OCI-LY3 (cell line): ENCODE measurements around the gene FRMD1.

Source experiments
- H2AFZ ChIP-seq: fragments of 200-600, 300-600 bp; shearing (Covaris generic); 2 replicates; pipeline ENCODE4 v1.6.0; 2014; ENCODE audit warnings: antibody characterized with exemption, low read depth, low read length
- H3K27ac ChIP-seq: fragments of 200-600, 300-600 bp; sonication (generic); 2 replicates; pipeline ENCODE4 v1.5.1; 2014; ENCODE audit warnings: mild to moderate bottlenecking, low read length, moderate library complexity, mixed read lengths
- H3K27me3 ChIP-seq: fragments of 200-600, 300-600 bp; sonication (generic); 2 replicates; pipeline ENCODE4 v1.6.1; 2014; ENCODE audit warnings: low read depth, low read length, mixed read lengths
- H3K36me3 ChIP-seq: fragments of 200-600, 300-600 bp; sonication (generic); replicated peaks from 2 replicates; pipeline ENCODE3; 2014; ENCODE audit warnings: low read depth, low read length, mixed read lengths
- H3K4me1 ChIP-seq: fragments of 300-600, 200-600 bp; sonication (generic); 2 replicates; pipeline ENCODE4 v1.6.1; 2014; ENCODE audit warnings: low read length, mixed read lengths
- H3K4me2 ChIP-seq: fragments of 200-600, 300-600 bp; sonication (generic); 2 replicates; pipeline ENCODE4 v1.6.1; 2014; ENCODE audit warnings: low read length, mixed read lengths
- H3K4me3 ChIP-seq: fragments of 300-600, 200-600 bp; sonication (generic); 2 replicates; pipeline ENCODE4 v1.5.1; 2014; ENCODE audit warnings: antibody characterized with exemption, mild to moderate bottlenecking, low read length, moderate library complexity
- H3K79me2 ChIP-seq: fragments of 300-600, 200-600 bp; shearing (Covaris generic); 2 replicates; pipeline ENCODE4 v1.6.1; 2014; ENCODE audit warnings: mild to moderate bottlenecking, low read length, mixed read lengths
- H3K9ac ChIP-seq: fragments of 300-600, 200-600 bp; shearing (Covaris generic); 2 replicates; pipeline ENCODE4 v1.6.0; 2014; ENCODE audit warnings: mild to moderate bottlenecking, low read length, moderate library complexity
- H3K9me3 ChIP-seq: fragments of 200-600, 300-600 bp; shearing (Covaris generic); 2 replicates; pipeline ENCODE4 v1.6.1; 2014; ENCODE audit warnings: low read length, mixed read lengths; ENCODE audit not compliant: insufficient read depth
- H4K20me1 ChIP-seq: fragments of 200-600, 300-600 bp; sonication (generic); 2 replicates; pipeline ENCODE4 v1.6.1; 2016; ENCODE audit warnings: low read length, mixed read lengths; ENCODE audit not compliant: insufficient read depth
- CTCF ChIP-seq: fragments of 200-600, 300-600 bp; sonication (generic); IDR thresholded peaks from 2 replicates; pipeline ENCODE4 v1.5.1; 2014; ENCODE audit warnings: antibody characterized with exemption, low read length, low read depth
- EZH2phosphoT487 ChIP-seq: fragments of 200-600 bp; shearing (Covaris generic); IDR thresholded peaks from 2 replicates; pipeline ENCODE4 v1.6.1; 2018; ENCODE audit warnings: antibody characterized with exemption, mixed run types, low read depth

Gene FRMD1

GRCh38 chr6:168063431-168063830, 15.6 kb downstream of the FRMD1 start:
- H3K27ac ChIP-seq = no peak overlapping the region
- H4K20me1 ChIP-seq = no peaks in the 10 kb centered on the region
- no peak overlapping the region for H2AFZ ChIP-seq
- H3K4me3 ChIP-seq = no peak overlapping the region
- H3K27me3 ChIP-seq = no peaks in the 10 kb centered on the region
- H3K36me3 ChIP-seq = no peaks in the 10 kb centered on the region
- H3K9me3 ChIP-seq = no peaks in the 10 kb centered on the region
- no peak overlapping the region for H3K4me2 ChIP-seq
- no peaks in the 10 kb centered on the region for H3K4me1 ChIP-seq
- H3K79me2 ChIP-seq = no peaks in the 10 kb centered on the region
- no peak overlapping the region for H3K9ac ChIP-seq
- no peak for TF ChIP-seq CTCF

- Histone ChIP-seq H3K9ac (no peak overlapping the region), H3K27me3 (no peaks in the 10 kb centered on the region), H3K36me3 (no peaks in the 10 kb centered on the region), H3K4me1 (no peaks in the 10 kb centered on the region), H2AFZ (no peak overlapping the region), H3K4me3 (no peak overlapping the region), H3K27ac (no peak overlapping the region), H4K20me1 (no peaks in the 10 kb centered on the region), H3K4me2 (no peak overlapping the region), H3K79me2 (no peaks in the 10 kb centered on the region), H3K9me3 (no peaks in the 10 kb centered on the region)
- TF ChIP-seq CTCF (no peak), EZH2phosphoT487 (no peak)
These were observed 16.4 kb downstream of the FRMD1 start for GRCh38 chr6:168062346-168063289.

GRCh38 chr6:168061269-168062210, 17.5 kb downstream of the FRMD1 start:
- H3K79me2 ChIP-seq = no peaks in the 10 kb centered on the region
- H3K36me3 ChIP-seq = no peaks in the 10 kb centered on the region
- H3K27me3 ChIP-seq = no peaks in the 10 kb centered on the region
- no peaks in the 10 kb centered on the region for H3K4me1 ChIP-seq
- TF ChIP-seq EZH2phosphoT487 = no peak
- no peak overlapping the region for H3K4me3 ChIP-seq
- H3K4me2 ChIP-seq = no peak overlapping the region
- H3K27ac ChIP-seq = no peak overlapping the region
- H4K20me1 ChIP-seq = no peaks in the 10 kb centered on the region
- H3K9me3 ChIP-seq = no peaks in the 10 kb centered on the region
- H2AFZ ChIP-seq = no peak overlapping the region
- no peak overlapping the region for H3K9ac ChIP-seq

- no peak overlapping the region for H3K4me3 ChIP-seq
- H3K4me2 ChIP-seq = no peak overlapping the region
- TF ChIP-seq CTCF = peak; percentile 35
- TF ChIP-seq EZH2phosphoT487 = no peak
These were observed 18.5 kb downstream of the FRMD1 start for GRCh38 chr6:168060521-168060931.

More at GRCh38 chr6:168060521-168060931, 18.5 kb downstream of the FRMD1 start:
- Histone ChIP-seq H3K27me3 (no peaks in the 10 kb centered on the region), H3K79me2 (no peaks in the 10 kb centered on the region), H3K9ac (no peak overlapping the region), H3K27ac (no peak overlapping the region), H4K20me1 (no peaks in the 10 kb centered on the region), H2AFZ (no peak overlapping the region), H3K4me1 (no peaks in the 10 kb centered on the region), H3K9me3 (no peaks in the 10 kb centered on the region), H3K36me3 (no peaks in the 10 kb centered on the region)
